Transverse colon (tissue), 4 donors: ENCODE data around the gene FGF3. TPM values are rescaled to one million over a fixed set of nuclear protein-coding genes. Genes with fewer than 3 reads are reported as not detected.

ENCODE experiments used
- DNase-seq: peaks from one replicate; pipeline ENCODE4 v3.0.0-alpha.2; 2019
- H3K27ac ChIP-seq, 4 donors: fragments of 200-600 bp; sonication (generic); 2 replicates each; pipeline ENCODE4 v1.5.1; 2016 to 2018; ENCODE audit warnings: inconsistent platforms in 4 of 4
- H3K27me3 ChIP-seq: fragments of 200-600 bp; sonication (generic); 2 replicates; pipeline ENCODE4 v1.5.1; 2017; ENCODE audit warnings: inconsistent platforms
- H3K36me3 ChIP-seq, 4 donors: fragments of 200-600 bp; sonication (generic); 2 replicates each; pipeline ENCODE4 v1.5.1; 2017 to 2019; ENCODE audit warnings: inconsistent platforms in 4 of 4
- H3K4me1 ChIP-seq, 4 donors: fragments of 200-600 bp; sonication (generic); 2 replicates each; pipeline ENCODE4 v1.5.1; 2017 to 2020; ENCODE audit warnings: inconsistent platforms in 4 of 4
- H3K4me3 ChIP-seq, 4 donors: fragments of 200-600 bp; sonication (generic); 1 replicate in 1 of 4; 2 replicates in 3 of 4; pipeline versions ENCODE4 v1.5.1 to v1.6.1; 2017 to 2019; ENCODE audit warnings: inconsistent platforms in 4 of 4
- H3K9me3 ChIP-seq, 2 donors: fragments of 200-600 bp; sonication (generic); 2 replicates each; pipeline ENCODE4 v1.5.1; 2017 to 2019; ENCODE audit warnings: inconsistent platforms in 2 of 2
- EP300 ChIP-seq: sonication (generic); formaldehyde crosslinking; IDR thresholded peaks from one replicate; pipeline ENCODE4 v1.6.1; 2017; ENCODE audit warnings: antibody characterized with exemption, low read depth
- POLR2A ChIP-seq: fragments of 450-650 bp; IDR thresholded peaks from one replicate; pipeline ENCODE4 v1.6.1; 2016; ENCODE audit warnings: antibody characterized with exemption, mild to moderate bottlenecking, moderate library complexity
- POLR2AphosphoS5 ChIP-seq, 3 donors: sonication (generic); formaldehyde crosslinking; IDR thresholded peaks; one replicate each; pipeline ENCODE4 v1.6.1; 2016; ENCODE audit warnings: antibody characterized with exemption in 3 of 3
- WGBS, 2 donors: methylation state at CpG; one replicate each; pipeline ENCODE4 v1.1.5; 2018; ENCODE audit warnings: low coverage in 1 of 2; 5-methylcytosine and 5-hydroxymethylcytosine counted together
- in situ Hi-C, 4 donors: fragments of 200-750 bp; cut with MboI; loops; one replicate each; pipeline versions ENCODE4 v1.15.0 to v1.15.1; 2017; ENCODE audit warnings: low sequenced_read_pairs in 3 of 4, low pct_ligation_motif_present in 1 of 4, low pct_unique_long_range_greater_than_20kb in 1 of 4
- intact Hi-C: fragments of 100-400 bp; cut with DNase I; formaldehyde crosslinking; loops from one replicate; pipeline ENCODE4 v1.15.1; 2023; ENCODE audit warnings: low total_unique reads
- total RNA-seq, 4 donors: library from RNA; depleted of rRNA; stranded (reverse); fragments of >200 nt; gene quantifications; one replicate each; pipeline ENCODE4 v1.1.0, GENCODE V29; 2016
- TF ChIP-seq, protein P1 (sequence below), 5 experiments: fragments of 200-600 bp in 3 of 5; fragments of 450-650 bp in 2 of 5; sonication (generic) in 3 of 5; IDR thresholded peaks; 1 replicate in 2 of 5; 2 replicates in 3 of 5; pipeline ENCODE4 v1.5.1; 2016 to 2017; ENCODE audit warnings: antibody characterized with exemption in 5 of 5, inconsistent platforms in 3 of 5, mild to moderate bottlenecking in 2 of 5, moderate library complexity in 1 of 5

The FGF3 gene
- total RNA-seq, 4 donors from 2014 or later = not detected

DNA sequence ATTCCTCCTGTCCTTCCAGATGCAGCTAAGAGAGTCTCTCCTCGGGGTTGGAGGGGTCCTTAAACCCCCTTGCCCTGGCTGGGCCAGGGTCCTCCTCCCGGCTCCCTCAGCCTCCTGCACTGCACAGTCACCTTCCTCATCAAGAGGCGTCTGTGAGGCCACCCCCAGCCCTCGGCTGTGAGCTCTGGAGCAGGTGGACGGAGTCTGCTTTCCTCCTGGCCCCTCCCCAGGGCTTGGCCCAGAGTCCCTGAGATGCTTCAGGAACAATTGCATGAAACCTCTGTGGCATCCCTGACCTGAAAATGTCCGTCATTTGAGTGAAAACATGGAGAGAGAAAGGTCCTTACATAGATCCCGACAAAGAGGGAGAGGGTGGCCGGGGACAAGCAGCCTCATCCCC lies 6.7 kb upstream of the FGF3 start:
- no peak for DNase-seq
- Histone ChIP-seq H3K36me3 (no peaks in the 10 kb centered on the region), H3K4me3 (no peak overlapping the region), H3K27me3 (peaks cover 29% of the 10 kb centered on the region), H3K4me1 (peaks cover 0 to 13% (median 9%) of the 10 kb centered on the region in 4 donors), H3K9me3 (no peaks in the 10 kb centered on the region), H3K27ac (no peak overlapping the region)
- 61 to 90% methylated on average over 2 to 6 of the region's 8 CpGs for WGBS, 2 donors
- TF ChIP-seq EP300 (no peak), POLR2A (no peak), POLR2AphosphoS5 (IDR thresholded peaks at IDR 0.05) (no peak)
- TF ChIP-seq, protein P1, sequence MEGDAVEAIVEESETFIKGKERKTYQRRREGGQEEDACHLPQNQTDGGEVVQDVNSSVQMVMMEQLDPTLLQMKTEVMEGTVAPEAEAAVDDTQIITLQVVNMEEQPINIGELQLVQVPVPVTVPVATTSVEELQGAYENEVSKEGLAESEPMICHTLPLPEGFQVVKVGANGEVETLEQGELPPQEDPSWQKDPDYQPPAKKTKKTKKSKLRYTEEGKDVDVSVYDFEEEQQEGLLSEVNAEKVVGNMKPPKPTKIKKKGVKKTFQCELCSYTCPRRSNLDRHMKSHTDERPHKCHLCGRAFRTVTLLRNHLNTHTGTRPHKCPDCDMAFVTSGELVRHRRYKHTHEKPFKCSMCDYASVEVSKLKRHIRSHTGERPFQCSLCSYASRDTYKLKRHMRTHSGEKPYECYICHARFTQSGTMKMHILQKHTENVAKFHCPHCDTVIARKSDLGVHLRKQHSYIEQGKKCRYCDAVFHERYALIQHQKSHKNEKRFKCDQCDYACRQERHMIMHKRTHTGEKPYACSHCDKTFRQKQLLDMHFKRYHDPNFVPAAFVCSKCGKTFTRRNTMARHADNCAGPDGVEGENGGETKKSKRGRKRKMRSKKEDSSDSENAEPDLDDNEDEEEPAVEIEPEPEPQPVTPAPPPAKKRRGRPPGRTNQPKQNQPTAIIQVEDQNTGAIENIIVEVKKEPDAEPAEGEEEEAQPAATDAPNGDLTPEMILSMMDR (IDR thresholded peaks at IDR 0.05) = no peak
- intact Hi-C loops = no loop called here
- in situ Hi-C loops = no loop called here

DNA sequence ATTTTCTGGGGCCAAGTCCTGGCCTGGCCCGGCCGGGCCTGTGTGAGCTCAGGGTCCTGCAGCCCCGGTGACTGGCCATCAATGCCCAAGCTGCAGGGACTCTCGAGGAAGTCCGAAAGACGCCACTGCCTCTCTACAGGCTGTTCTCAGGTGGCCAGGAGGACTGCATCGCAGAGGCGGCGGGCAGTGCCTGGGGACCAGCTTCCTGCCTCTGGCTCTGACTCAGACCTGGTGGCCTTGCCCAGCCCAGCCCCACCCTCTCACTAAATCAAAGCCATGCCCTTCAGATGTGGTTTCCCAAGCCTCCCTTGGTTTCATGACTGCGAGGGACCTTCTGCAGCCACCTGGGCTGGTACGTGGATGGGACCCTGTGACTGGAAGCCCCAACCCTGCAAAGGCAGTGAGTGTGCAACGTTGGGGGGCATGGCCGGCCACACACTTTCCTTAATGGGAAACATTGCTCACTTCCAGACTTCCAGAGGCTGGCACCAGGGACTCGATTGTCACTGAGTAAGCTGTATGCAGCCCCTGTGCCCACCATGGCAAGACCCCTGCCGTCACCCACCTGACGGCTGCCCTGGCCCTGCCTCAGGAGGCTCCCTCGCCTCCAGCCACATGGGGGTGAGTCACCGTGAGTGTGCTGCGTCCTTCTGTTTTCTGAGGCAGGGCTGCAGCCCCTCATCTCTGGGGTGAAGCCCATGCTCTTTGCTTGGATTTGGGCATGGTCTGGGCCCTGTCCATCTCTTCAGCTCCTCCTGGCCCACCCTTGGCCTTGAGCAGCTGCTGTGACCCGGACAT lies 6.0 kb upstream of the FGF3 start:
- Histone ChIP-seq H3K4me3 (no peak overlapping the region), H3K9me3 (no peaks in the 10 kb centered on the region), H3K27me3 (peaks cover 36% of the 10 kb centered on the region), H3K4me1 (peaks cover 0 to 13% (median 9%) of the 10 kb centered on the region in 4 donors), H3K27ac (no peak overlapping the region), H3K36me3 (no peaks in the 10 kb centered on the region)
- TF ChIP-seq POLR2A = no peak
- TF ChIP-seq EP300 = no peak
- TF ChIP-seq POLR2AphosphoS5 (IDR thresholded peaks at IDR 0.05) = no peak
- TF ChIP-seq, protein P1 (IDR thresholded peaks at IDR 0.05) = no peak
- WGBS, 2 donors = 33 to 71% methylated on average over 1 to 19 of the region's 20 CpGs
- peak; percentile 53 for DNase-seq
- in situ Hi-C loops (no loop called here), intact Hi-C loops (no loop called here)

DNA sequence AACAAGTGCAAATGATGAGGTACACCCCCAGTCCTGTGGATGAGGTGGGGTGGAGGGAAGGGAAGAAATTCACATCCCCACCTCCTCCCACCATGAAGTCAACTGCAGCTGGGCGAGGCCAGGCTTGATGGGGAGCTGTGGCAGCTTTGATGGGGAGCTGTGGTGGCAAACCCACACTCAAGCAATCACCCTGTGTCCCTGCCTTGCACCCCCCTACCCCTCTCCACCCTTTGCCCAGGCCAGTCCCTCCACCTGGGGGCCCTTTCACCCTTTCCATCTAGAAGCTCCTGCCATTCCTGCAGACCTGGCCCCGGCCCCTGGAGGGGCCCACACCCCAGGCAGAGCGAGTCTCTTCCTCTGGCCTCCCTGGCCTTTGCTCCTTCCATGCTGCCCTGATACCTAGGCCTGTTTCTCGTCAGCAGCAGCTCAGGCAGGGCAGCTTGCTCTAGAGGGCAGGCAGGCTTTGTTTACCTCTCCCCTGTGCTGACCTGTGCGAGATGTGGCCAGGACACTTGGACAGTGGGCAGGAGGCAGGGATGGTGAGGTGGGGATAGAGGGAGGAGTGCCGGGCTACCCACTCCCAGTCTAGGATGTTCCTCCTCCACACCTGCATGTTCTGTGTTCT lies 4.5 kb upstream of the FGF3 start:
- no peaks in the 10 kb centered on the region for H3K36me3 ChIP-seq
- no peak for DNase-seq
- intact Hi-C loops (no loop called here), in situ Hi-C loops (no loop called here)
- H3K9me3 ChIP-seq = no peaks in the 10 kb centered on the region
- TF ChIP-seq POLR2AphosphoS5 (IDR thresholded peaks at IDR 0.05) (no peak), POLR2A (no peak), EP300 (no peak)
- TF ChIP-seq, protein P1 (IDR thresholded peaks at IDR 0.05) = no peak
- peaks cover 51% of the 10 kb centered on the region for H3K27me3 ChIP-seq
- peaks cover 0 to 7% (median 4%) of the 10 kb centered on the region in 4 donors for H3K4me1 ChIP-seq
- H3K27ac ChIP-seq = no peak overlapping the region
- WGBS, 2 donors = 69% methylated on average over 6 of the region's 6 CpGs; no CpG with 5 or more reads in 1 of the 2 donors
- H3K4me3 ChIP-seq = no peak overlapping the region

DNA sequence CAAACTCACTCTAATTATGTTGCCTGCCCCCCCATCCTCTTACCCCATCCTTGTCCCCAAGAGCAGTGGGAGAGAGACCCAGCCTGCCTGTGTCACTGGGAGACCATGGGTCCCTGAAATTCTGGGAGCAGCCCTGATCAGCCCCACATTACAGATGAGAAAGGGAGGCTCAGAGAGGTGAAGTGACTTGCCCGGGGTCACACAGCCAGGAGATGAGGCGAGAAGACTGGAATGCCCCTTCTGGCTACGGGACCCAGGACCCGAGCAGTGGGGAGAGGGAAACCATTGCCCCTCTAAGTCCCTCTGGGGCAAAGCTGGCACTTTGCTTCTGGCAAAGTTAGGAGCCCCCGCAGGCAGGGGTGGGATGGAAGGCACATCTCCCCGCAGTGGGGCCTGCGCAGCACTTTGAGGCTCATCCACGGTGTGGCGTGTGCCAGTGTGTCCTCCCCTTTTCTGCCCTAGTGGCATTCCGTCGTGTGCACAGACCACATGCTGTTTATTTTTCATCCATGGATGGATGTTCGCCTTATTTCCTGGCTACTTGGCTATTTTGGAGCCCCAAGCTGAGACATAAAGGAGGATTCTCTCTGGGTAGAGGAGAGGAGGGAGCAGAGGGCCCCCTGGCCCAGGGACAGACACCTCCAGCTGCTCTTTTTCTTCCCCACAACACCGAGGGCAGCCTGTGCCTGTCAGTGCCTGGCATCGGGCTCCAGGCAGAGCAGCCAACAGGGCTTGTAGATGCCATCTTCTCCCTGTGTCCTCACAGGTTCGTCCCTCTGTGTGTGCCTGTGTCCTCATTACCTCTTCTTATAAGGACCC lies 3.7 kb upstream of the FGF3 start:
- no peaks in the 10 kb centered on the region for H3K36me3 ChIP-seq
- TF ChIP-seq EP300 (no peak), POLR2AphosphoS5 (IDR thresholded peaks at IDR 0.05) (no peak), POLR2A (no peak)
- TF ChIP-seq, protein P1 (IDR thresholded peaks at IDR 0.05) = no peak

More for the DNA sequence above, 3.7 kb upstream of the FGF3 start:
- in situ Hi-C loops = no loop called here
- WGBS, 2 donors = 48 to 69% methylated on average over 4 to 14 of the region's 15 CpGs
- H3K27ac ChIP-seq = no peak overlapping the region
- intact Hi-C loops = no loop called here
- DNase-seq = no peak
- H3K4me3 ChIP-seq = no peak overlapping the region
- peaks cover 60% of the 10 kb centered on the region for H3K27me3 ChIP-seq
- no peaks in the 10 kb centered on the region for H3K9me3 ChIP-seq
- peaks cover 0 to 5% (median 2%) of the 10 kb centered on the region in 4 donors for H3K4me1 ChIP-seq
